GM19455 (cell line): ENCODE results near the gene GGCX.
"Not testable (repeated sequence)": the region's sequence is repeated elsewhere in the genome, so short reads cannot be mapped to it uniquely, and the experiment has no call there.

Experiments used
- ATAC-seq: cut with Tn5 transposase; IDR thresholded peaks from one replicate; pipeline ENCODE4 v1.9.1; 2021; ENCODE audit not compliant: unreplicated experiment

Gene GGCX

DNA sequence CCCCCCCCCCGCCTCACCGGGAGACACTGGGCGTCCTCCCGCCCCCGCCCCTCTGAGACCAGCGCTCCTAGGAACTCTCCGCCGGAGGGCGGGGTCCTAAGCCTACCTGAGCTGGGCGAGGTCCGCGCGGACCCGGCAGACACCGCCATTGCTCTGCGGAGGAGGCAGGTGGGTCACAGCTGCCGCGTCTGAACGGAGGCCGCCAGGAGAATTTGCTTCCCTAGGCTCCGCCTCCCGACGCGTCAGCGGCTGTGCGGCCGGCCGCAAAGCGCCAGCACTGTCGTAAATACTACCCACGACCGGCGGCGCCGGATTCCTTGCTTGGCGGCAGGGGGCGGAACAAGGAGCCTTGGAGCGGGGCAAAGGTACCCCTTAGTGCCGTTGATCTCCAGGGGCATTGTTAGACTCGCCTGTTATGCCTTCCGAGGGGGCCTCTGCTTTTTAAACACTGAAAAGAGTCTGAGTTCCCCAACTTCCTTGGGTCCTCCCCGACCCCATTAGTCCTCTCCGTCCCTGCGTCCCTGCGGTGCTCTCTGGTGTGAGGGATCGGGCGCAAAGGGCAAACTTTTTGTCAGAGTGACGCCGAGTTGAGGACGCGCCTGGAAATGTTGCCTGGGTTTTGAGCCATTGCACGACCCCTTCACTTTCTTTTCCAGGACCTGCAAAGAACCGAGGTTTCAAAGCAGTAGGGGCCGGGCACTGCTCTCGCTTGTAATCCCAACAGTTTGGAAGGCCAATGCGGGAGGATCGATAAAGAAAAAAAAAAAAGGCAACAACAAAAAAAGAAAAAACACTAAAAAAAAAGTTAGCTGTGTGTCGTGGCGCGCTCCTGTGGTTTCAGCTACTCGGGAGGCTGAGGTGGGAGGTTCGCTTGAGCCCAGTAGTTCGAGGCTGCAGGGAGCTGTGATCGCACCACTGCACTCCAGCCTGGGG, at the start of gene GGCX:
TSS of gene GGCX (minus strand) at position 214 of the 933 bp plus-strand sequence. CDS start at position 149, 65 bp downstream.
- peak; percentile 92 for ATAC-seq

GRCh38 chr2:85607268-85608215, 46.2 kb upstream of the GGCX start:
- ATAC-seq = no peak

- ATAC-seq = no peak
These were observed 44.8 kb upstream of the GGCX start for GRCh38 chr2:85606116-85606455.

DNA sequence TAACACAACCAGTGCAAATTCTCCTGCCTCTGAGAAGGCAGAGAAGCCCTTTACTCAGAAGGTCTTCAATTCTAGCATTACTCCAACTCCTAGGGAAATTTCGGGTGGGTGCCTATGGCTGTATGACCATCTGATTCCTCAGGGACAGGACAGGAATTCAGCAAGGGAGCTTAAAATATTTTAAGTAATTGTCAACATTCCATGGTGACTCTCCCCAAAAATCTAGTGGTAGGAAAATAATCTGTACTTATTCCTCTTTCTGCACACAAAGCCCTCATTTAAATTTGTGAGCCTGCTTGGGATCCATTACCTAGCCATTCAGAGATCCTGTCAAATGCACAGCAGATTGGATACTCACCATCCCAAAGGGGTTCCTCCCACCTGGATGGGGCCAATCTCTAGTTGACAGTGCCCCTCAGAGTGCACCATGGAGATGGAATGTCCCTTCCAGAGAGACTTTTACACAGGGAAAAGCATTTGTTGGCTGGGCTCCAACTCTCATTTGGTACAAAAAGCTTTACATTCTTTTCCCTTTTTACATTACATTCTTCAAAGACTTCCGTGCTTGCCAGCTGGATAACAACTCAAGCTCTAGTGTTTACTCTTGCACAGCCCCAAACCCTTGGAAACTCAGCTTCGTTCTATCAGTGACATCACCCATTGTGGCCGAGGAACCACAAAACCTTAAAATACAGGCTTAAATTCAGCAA, 44.3 kb upstream of the GGCX start:
- no peak for ATAC-seq

DNA sequence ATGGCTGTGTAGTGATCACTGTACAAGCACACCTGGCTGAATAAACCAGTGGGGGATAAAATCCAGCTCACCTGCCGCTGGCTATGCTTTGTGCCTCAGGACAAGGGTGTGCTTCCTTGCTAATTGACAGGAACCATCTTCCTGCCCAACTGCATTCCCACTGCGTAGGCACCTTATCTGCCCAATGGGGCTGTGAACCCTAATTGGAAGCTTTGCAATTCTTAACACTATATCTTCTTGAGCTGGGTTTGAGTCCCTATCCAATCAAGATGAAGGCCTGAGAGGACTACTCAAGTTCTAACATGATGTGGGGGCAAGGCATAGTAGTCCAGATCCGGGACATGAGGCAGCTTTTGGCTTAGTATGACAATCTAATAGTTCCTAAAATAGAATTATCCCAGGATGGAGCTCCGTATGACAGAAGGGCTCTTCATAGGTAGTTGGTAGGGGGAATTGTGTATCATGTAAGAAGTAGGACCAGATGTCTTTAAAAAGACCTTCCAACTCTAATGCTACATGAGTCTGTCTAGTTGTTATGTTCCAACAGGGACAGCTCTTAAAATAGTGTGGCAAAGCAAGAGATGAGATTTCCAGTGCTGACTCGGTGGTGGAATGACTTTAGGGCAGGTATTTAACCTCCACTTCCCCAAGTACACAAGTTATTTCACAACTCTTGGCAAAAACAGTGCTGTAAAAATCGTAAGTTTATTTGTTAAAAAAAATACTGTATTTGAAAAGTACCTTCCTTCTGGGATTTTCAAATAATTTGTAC, 43.5 kb upstream of the GGCX start:
- ATAC-seq = no peak

GRCh38 chr2:85604133-85604444, 42.8 kb upstream of the GGCX start:
- not testable (repeated sequence) for ATAC-seq

- peak; percentile 93 for ATAC-seq
These were observed 41.4 kb upstream of the GGCX start, which contains the start of gene TMEM150A for GRCh38 chr2:85602476-85603234. TSS of gene TMEM150A (minus strand) at chr2:85602698. CDS start at chr2:85601948, 750 bp downstream.

GRCh38 chr2:85601771-85602475, 40.6 kb upstream of the GGCX start:
- peak; percentile 40 for ATAC-seq

GRCh38 chr2:85600951-85601770, 39.9 kb upstream of the GGCX start:
- no peak for ATAC-seq

GRCh38 chr2:85600235-85600575, 38.9 kb upstream of the GGCX start:
- no peak for ATAC-seq

GRCh38 chr2:85599468-85600234, 38.4 kb upstream of the GGCX start:
- ATAC-seq = no peak

GRCh38 chr2:85598594-85599340, 37.5 kb upstream of the GGCX start:
- no peak for ATAC-seq

DNA sequence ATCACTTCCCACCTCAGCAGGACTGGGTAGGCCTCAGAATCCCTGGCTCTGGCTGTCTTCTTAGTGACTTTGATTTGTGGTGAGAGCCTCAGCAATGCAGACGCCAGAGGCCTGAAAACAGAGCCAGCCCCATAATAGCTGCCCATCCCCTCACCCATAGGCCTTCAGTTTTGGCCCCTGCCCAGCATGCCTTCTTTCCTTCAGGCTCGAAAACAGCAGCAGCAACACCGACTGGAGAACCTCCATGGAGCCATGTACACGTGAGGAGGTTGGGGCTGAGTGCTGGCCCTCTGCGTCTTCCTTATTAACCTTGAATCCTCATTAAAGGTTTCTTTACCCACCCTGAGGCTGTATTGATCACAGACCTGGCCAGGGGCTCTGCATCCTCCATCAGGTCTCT, 35.9 kb upstream of the GGCX start:
- no peak for ATAC-seq

DNA sequence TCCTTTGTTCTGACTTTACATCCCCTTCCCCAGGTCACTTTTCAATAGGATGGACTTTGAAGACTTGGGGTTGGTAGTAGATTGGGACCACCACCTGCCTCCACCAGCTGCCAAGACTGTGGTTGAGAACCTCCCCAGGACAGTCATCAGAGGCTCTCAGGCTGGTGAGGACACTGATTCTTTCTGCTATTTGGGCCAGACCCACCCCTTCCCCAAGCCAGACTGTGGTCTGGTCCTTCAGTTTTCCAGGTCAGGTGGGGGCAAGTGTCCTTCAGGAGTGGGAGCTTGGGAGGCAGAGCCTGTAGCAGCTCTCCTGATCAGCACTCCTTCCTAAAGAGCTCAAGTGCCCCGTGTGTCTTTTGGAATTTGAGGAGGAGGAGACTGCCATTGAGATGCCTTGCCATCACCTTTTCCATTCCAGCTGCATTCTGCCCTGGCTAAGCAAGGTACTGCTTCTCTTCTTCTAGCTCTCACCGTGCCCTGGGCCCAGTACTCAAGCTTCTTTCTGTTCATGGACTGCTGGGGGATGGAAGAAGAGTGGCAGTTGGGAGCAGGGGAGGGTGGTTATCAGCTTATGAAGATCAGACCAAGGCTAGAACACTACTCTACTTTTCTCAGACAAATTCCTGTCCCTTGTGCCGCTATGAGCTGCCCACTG, 35.3 kb upstream of the GGCX start:
- no peak for ATAC-seq

- ATAC-seq = no peak
These were observed 34.7 kb upstream of the GGCX start for GRCh38 chr2:85596026-85596333.

GRCh38 chr2:85595301-85596025, 34.2 kb upstream of the GGCX start, which contains the start of gene RNF181:
TSS of gene RNF181 (plus strand) at chr2:85595745. CDS start at chr2:85595764, 19 bp downstream.
- ATAC-seq = peak; percentile 99
